AG04450 (cell line): Measurements from ENCODE around the gene ZBTB7A. TPM values are rescaled to one million over a fixed set of nuclear protein-coding genes. Genes with fewer than 3 reads are reported as not detected.

Source experiments
- CTCF ChIA-PET: fragments of 300-600, 350-600 bp; formaldehyde crosslinking; extraction: SDS; loops from one replicate; lab custom pipeline; 2022; ENCODE audit warnings: antibody characterized with exemption, inconsistent platforms; lab: Charles Lee
- POLR2A ChIA-PET: fragments of 350-600 bp; formaldehyde crosslinking; extraction: SDS; loops from one replicate; lab custom pipeline; 2021; ENCODE audit warnings: antibody characterized with exemption, inconsistent platforms; lab: Yijun Ruan, JAX
- DNase-seq: peaks from one replicate; pipeline ENCODE4 v3.0.0-alpha.2; 2011; ENCODE audit warnings: low read depth, low spot score
- H3K27ac ChIP-seq: one replicate; pipeline ENCODE4 v1.5.1; 2012; ENCODE audit warnings: low read depth, low read length, control low read depth
- H3K27me3 ChIP-seq: one replicate; pipeline ENCODE4 v1.6.0; 2012; ENCODE audit warnings: low read length; ENCODE audit not compliant: control insufficient read depth, insufficient read depth
- H3K4me3 ChIP-seq: 2 replicates; pipeline ENCODE4 v1.5.1; 2011; ENCODE audit warnings: mild to moderate bottlenecking, low read depth, low read length, control low read depth
- H3K9me3 ChIP-seq: 2 replicates; pipeline ENCODE4 v1.5.1; 2012; ENCODE audit warnings: low read length; ENCODE audit not compliant: control insufficient read depth, insufficient read depth
- CTCF ChIP-seq: IDR thresholded peaks from 2 replicates; pipeline ENCODE4 v1.5.1; 2011; ENCODE audit warnings: low read depth, low read length, control low read depth, inconsistent platforms
- polyA plus RNA-seq: library from polyadenylated mRNA; depleted of rRNA; stranded (reverse); fragments of >200 nt; gene quantifications from 2 replicates; pipeline ENCODE4 v1.2.3, GENCODE V29; 2011

ZBTB7A gene
- polyA plus RNA-seq, 1 experiment: 2.7 TPM

GRCh38 chr19:4033028-4033956, 33.4 kb downstream of the ZBTB7A start:
- ChIA-PET POLR2A (interaction anchor here (0.7 kb wide), 1 partner anchor 45 kb away, joined by 3 read pairs; no protein-coding TSS in a partner anchor), CTCF (interaction anchor here (0.8 kb wide), 1 partner anchor 46 kb away, joined by 4 read pairs; no protein-coding TSS in a partner anchor)
- Histone ChIP-seq H3K9me3 (peaks cover 10% of the 10 kb centered on the region; the same call in 1 of the 2 replicates), H3K4me3 (no peak overlapping the region), H3K27ac (no peak overlapping the region), H3K27me3 (no peaks in the 10 kb centered on the region)
- TF ChIP-seq CTCF: no peak
- no peak for DNase-seq

DNA sequence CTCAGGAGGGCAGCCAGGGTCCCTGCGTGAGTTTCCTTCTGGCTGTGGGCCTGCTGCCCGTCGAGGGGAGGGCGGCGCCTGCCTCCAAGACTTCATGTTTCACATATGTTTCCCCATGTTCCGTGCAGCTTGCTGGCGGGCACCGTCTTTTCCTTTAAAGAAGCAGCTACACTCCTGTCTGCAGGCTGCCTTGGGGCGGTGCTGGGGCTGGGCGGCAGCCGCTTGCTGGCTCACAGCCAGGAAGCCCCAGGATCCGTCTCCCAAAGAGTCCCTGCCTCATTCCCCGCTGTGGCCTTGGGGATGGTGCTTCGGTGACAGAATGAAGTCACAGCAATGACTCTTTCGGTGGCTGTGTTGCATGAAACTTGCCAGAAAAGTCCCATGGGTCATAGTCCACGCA, 34.3 kb downstream of the ZBTB7A start:
- no peak overlapping the region for H3K4me3 ChIP-seq
- no peak overlapping the region for H3K27ac ChIP-seq
- TF ChIP-seq CTCF: no peak
- peaks cover 6% of the 10 kb centered on the region; the same call in 1 of the 2 replicates for H3K9me3 ChIP-seq
- H3K27me3 ChIP-seq: no peaks in the 10 kb centered on the region
- POLR2A ChIA-PET: interaction anchor here (0.5 to 0.6 kb wide), 2 partner anchors 20 to 787 kb away, joined by 3 to 9 read pairs; no protein-coding TSS in a partner anchor
- CTCF ChIA-PET: no interaction called here
- DNase-seq: no peak

- no peaks in the 10 kb centered on the region; the same call in 1 of the 2 replicates for H3K9me3 ChIP-seq
- POLR2A ChIA-PET: no interaction called here
- DNase-seq: no peak
- no peak overlapping the region for H3K4me3 ChIP-seq
- CTCF ChIA-PET: no interaction called here
- no peaks in the 10 kb centered on the region for H3K27me3 ChIP-seq
- no peak for TF ChIP-seq CTCF
- H3K27ac ChIP-seq: no peak overlapping the region
These were observed 35.3 kb downstream of the ZBTB7A start for GRCh38 chr19:4031420-4031819.

- DNase-seq: no peak
- H3K9me3 ChIP-seq: no peaks in the 10 kb centered on the region; the same call in 1 of the 2 replicates
- no peak overlapping the region for H3K4me3 ChIP-seq
- H3K27me3 ChIP-seq: no peaks in the 10 kb centered on the region
- TF ChIP-seq CTCF: no peak
- ChIA-PET CTCF (no interaction called here), POLR2A (no interaction called here)
- no peak overlapping the region for H3K27ac ChIP-seq
These were observed 35.7 kb downstream of the ZBTB7A start for GRCh38 chr19:4030981-4031380.

GRCh38 chr19:4030552-4030951, 36.1 kb downstream of the ZBTB7A start:
- DNase-seq: no peak
- Histone ChIP-seq H3K9me3 (no peaks in the 10 kb centered on the region; the same call in 1 of the 2 replicates), H3K4me3 (no peak overlapping the region), H3K27ac (no peak overlapping the region), H3K27me3 (no peaks in the 10 kb centered on the region)
- ChIA-PET POLR2A (no interaction called here), CTCF (no interaction called here)
- no peak for TF ChIP-seq CTCF
